Mesothelial cell of epicardium (in vitro differentiated cells): ENCODE data around the gene CALML6. TPM values are rescaled to one million over a fixed set of nuclear protein-coding genes. Genes with fewer than 3 reads are reported as not detected.

Experiments used
- DNase-seq, 2 experiments: peaks; one replicate each; pipeline ENCODE4 v3.0.0; 2021; ENCODE audit warnings: low spot score in 2 of 2; ENCODE audit not compliant: unreplicated experiment in 2 of 2
- H3K27ac Mint-ChIP-seq: 2 replicates; pipeline ENCODE4 v1.8.0; 2021; ENCODE audit warnings: mixed read lengths
- H3K27me3 Mint-ChIP-seq: 2 replicates; pipeline ENCODE4 v1.8.0; 2021; ENCODE audit warnings: low read depth, mixed read lengths
- H3K36me3 Mint-ChIP-seq: 2 replicates; pipeline ENCODE4 v1.8.0; 2021; ENCODE audit warnings: mixed read lengths
- H3K4me1 Mint-ChIP-seq: 2 replicates; pipeline ENCODE4 v1.8.0; 2021; ENCODE audit warnings: mixed read lengths
- H3K4me3 Mint-ChIP-seq: 2 replicates; pipeline ENCODE4 v1.8.0; 2021; ENCODE audit warnings: mild to moderate bottlenecking, moderate library complexity, mixed read lengths
- H3K9me3 Mint-ChIP-seq: 2 replicates; pipeline ENCODE4 v1.8.0; 2021; ENCODE audit warnings: mixed read lengths
- CTCF ChIP-seq: fragments of 200-600 bp; sonication (generic); IDR thresholded peaks from one replicate; pipeline ENCODE4 v1.5.0; 2021; ENCODE audit warnings: antibody characterized with exemption; ENCODE audit not compliant: unreplicated experiment
- total RNA-seq: library from RNA; stranded (reverse); gene quantifications from 3 replicates; pipeline ENCODE4 v1.2.1, GENCODE V29; 2021

CALML6 gene
- total RNA-seq: 1.6 to 2.7 TPM (median 1.9 TPM) in 3 replicates

GRCh38 chr1:1914971-1915692, at the start of gene CALML6:
Gene CALML6, plus strand, starts transcription at chr1:1915260. Its CDS starts 21 bp downstream, at chr1:1915281.
- peak in 1 of 2 experiments; percentile 17 for DNase-seq
- H3K36me3 Mint-ChIP-seq: no peaks in the 10 kb centered on the region
- TF ChIP-seq CTCF: no peak
- no peak within 1 kb of the TSS for H3K27ac Mint-ChIP-seq
- H3K4me1 Mint-ChIP-seq: peaks cover 2% of the 10 kb centered on the region
- no peak within 1 kb of the TSS for H3K4me3 Mint-ChIP-seq
- peaks cover 15% of the 10 kb centered on the region for H3K27me3 Mint-ChIP-seq
- no peaks in the 10 kb centered on the region for H3K9me3 Mint-ChIP-seq

DNA sequence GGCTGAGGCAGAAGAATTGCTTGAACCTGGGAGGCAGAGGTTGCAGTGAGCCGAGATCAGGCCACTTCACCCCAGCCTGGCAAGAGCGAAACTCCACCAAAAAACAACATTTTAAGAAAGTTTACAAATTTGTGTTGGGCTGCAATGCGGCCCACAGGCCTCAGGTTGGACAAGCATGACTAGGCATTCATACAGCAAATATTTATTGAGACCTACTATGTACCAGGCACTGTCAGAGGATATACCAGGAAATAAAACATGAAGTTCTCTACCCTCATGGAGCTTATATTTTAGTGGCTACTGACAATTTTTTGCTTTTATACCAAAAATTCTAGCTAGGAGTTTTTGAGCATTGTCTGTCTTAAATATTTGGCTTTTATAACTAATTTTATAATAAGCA, 47.9 kb upstream of the CALML6 start:
- peaks cover 10% of the 10 kb centered on the region for H3K4me1 Mint-ChIP-seq
- no peak overlapping the region for H3K4me3 Mint-ChIP-seq
- TF ChIP-seq CTCF: no peak
- H3K27me3 Mint-ChIP-seq: no peaks in the 10 kb centered on the region
- H3K36me3 Mint-ChIP-seq: peaks cover 17% of the 10 kb centered on the region
- H3K27ac Mint-ChIP-seq: no peak overlapping the region
- peaks cover 3% of the 10 kb centered on the region for H3K9me3 Mint-ChIP-seq
- no peak for DNase-seq

DNA sequence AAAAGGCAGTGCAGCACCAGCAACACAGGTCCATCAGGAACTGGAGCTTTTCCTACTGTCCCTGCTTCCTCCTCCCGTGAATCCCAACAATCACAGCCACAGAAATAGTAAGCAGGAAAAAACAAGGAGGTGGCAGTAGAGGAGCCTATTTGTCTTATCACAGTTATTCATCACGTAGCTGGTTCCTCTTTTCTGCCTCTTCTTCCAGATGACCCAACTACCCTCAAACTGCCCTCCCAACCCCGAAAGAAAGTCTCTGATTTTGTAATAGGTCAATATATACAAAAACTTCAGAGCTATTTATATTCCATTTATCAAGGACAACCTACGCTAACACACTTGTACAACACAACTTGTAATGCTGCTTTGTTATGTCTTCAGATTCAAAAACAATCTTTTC, 45.6 kb upstream of the CALML6 start:
- Mint-ChIP-seq H3K9me3 (peaks cover 3% of the 10 kb centered on the region), H3K27me3 (no peaks in the 10 kb centered on the region), H3K4me3 (no peak overlapping the region), H3K36me3 (peaks cover 23% of the 10 kb centered on the region), H3K4me1 (peaks cover 2% of the 10 kb centered on the region), H3K27ac (peak overlapping the region; percentile 27)
- no peak for TF ChIP-seq CTCF
- DNase-seq: no peak

- no peak for DNase-seq
- H3K27me3 Mint-ChIP-seq: no peaks in the 10 kb centered on the region
- H3K4me1 Mint-ChIP-seq: peaks cover 7% of the 10 kb centered on the region
- H3K27ac Mint-ChIP-seq: no peak overlapping the region
- H3K4me3 Mint-ChIP-seq: no peak overlapping the region
- no peak for TF ChIP-seq CTCF
- peaks cover 3% of the 10 kb centered on the region for H3K9me3 Mint-ChIP-seq
- peaks cover 34% of the 10 kb centered on the region for H3K36me3 Mint-ChIP-seq
Observed at GRCh38 chr1:1872329-1872994, 42.6 kb upstream of the CALML6 start.

GRCh38 chr1:1873186-1873585, 41.9 kb upstream of the CALML6 start:
- Mint-ChIP-seq H3K4me3 (no peak overlapping the region), H3K9me3 (peaks cover 3% of the 10 kb centered on the region), H3K36me3 (peaks cover 34% of the 10 kb centered on the region), H3K27me3 (no peaks in the 10 kb centered on the region), H3K4me1 (peaks cover 11% of the 10 kb centered on the region), H3K27ac (no peak overlapping the region)
- no peak for TF ChIP-seq CTCF
- DNase-seq: no peak
